ENCODE data around the gene CFAP126. TPM values are rescaled to one million over a fixed set of nuclear protein-coding genes. Genes with fewer than 3 reads are reported as not detected.

Gene CFAP126
- total and polyA plus RNA-seq, 2 of the 13 experiments (the other 11 are each of a cell fraction or from before 2014, with no cell fraction given), result not detected

- TF ChIP-seq NRL (CRISPR knock-in tag; IDR thresholded peaks at IDR 0.05; ENCODE audit: borderline replicate concordance) (peak; percentile 88; the same call in 1 of the 2 replicates), PTBP1 (IDR thresholded peaks at IDR 0.05; ENCODE audit: low read depth, low read length, poor library complexity, severe bottlenecking) (no peak), ZHX1 (CRISPR knock-in tag; IDR thresholded peaks at IDR 0.05; ENCODE audit: low read depth) (peak; percentile 67; the same call in 1 of the 2 replicates), DRAP1 (CRISPR knock-in tag; IDR thresholded peaks at IDR 0.05) (peak; percentile 69), CHCHD3 (CRISPR knock-in tag; IDR thresholded peaks at IDR 0.05) (no peak), BRF2 (CRISPR knock-in tag; IDR thresholded peaks at IDR 0.05) (no peak; the same call in none of the 2 replicates), ARID4A (CRISPR knock-in tag; IDR thresholded peaks at IDR 0.05; ENCODE audit: borderline replicate concordance) (peak; percentile 53; the same call in 1 of the 2 replicates), GMEB2 (CRISPR knock-in tag; IDR thresholded peaks at IDR 0.05; ENCODE audit: low read depth) (0 out of 2 replicates have a peak, but pooled peaks have one; percentile 29), E2F2 (CRISPR knock-in tag; IDR thresholded peaks at IDR 0.05; ENCODE audit: borderline replicate concordance) (no peak), HNF4A (CRISPR knock-in tag; IDR thresholded peaks at IDR 0.05) (peak; percentile 58; the same call in 1 of the 2 replicates)
Measured at GRCh38 chr1:161399257-161399998, 31.8 kb upstream of the CFAP126 start (continued).

All from HepG2 (cell line).